Common myeloid progenitor, CD34-positive (primary cell): ENCODE data around the gene SLC38A8.

Source experiments
- CTCF ChIA-PET: fragments of 350-600 bp; sonication (Branson Sonifier 250); formaldehyde crosslinking; loops from one replicate; lab custom pipeline; 2021; ENCODE audit warnings: antibody characterized with exemption; lab: Charles Lee
- POLR2A ChIA-PET: fragments of 350-600 bp; sonication (Branson Sonifier 250); formaldehyde crosslinking; loops from one replicate; lab custom pipeline; 2021; ENCODE audit warnings: antibody characterized with exemption; lab: Charles Lee
- DNase-seq, 3 donors: peaks; one replicate each; pipeline versions ENCODE4 v3.0.0 to v3.0.0-alpha.2; 2013
- H3K27ac ChIP-seq, 2 experiments: 1 replicate in 1 of 2; 2 replicates in 1 of 2; pipeline ENCODE4 v1.7.0; 2013; ENCODE audit warnings: inconsistent platforms in 2 of 2, low read length in 2 of 2, mild to moderate bottlenecking in 2 of 2, low read depth in 1 of 2, moderate library complexity in 1 of 2; ENCODE audit not compliant: severe bottlenecking in 2 of 2, insufficient read depth in 1 of 2, poor library complexity in 1 of 2
- H3K27me3 ChIP-seq, 5 experiments: replicated peaks in 2 of 5; 1 replicate in 3 of 5; 2 replicates in 2 of 5; pipeline versions ENCODE4 v1.6.1 to v1.7.0; 2013; ENCODE audit warnings: low read length in 4 of 5, mild to moderate bottlenecking in 2 of 5, moderate library complexity in 2 of 5, inconsistent platforms in 1 of 5; ENCODE audit not compliant: insufficient read depth in 5 of 5, control insufficient read depth in 4 of 5
- H3K36me3 ChIP-seq, 4 experiments: 1 replicate in 2 of 4; 2 replicates in 2 of 4; pipeline versions ENCODE4 v1.6.1 to v1.7.0; 2013; ENCODE audit warnings: low read length in 3 of 4, control low read depth in 1 of 4, mild to moderate bottlenecking in 1 of 4; ENCODE audit not compliant: control insufficient read depth in 4 of 4, insufficient read depth in 4 of 4
- H3K4me1 ChIP-seq, 4 experiments: 1 replicate in 3 of 4; 2 replicates in 1 of 4; pipeline versions ENCODE4 v1.6.1 to v1.7.1; 2013; ENCODE audit warnings: low read length in 3 of 4, mild to moderate bottlenecking in 3 of 4, control low read depth in 1 of 4, inconsistent platforms in 1 of 4, moderate library complexity in 1 of 4; ENCODE audit not compliant: control insufficient read depth in 4 of 4, insufficient read depth in 4 of 4; ENCODE audit errors: control extremely low read depth in 1 of 4
- H3K4me3 ChIP-seq, 7 experiments: 1 replicate in 4 of 7; 2 replicates in 3 of 7; pipeline versions ENCODE4 v1.5.1 to v1.7.0; 2013; ENCODE audit warnings: mild to moderate bottlenecking in 7 of 7, low read length in 6 of 7, moderate library complexity in 6 of 7, inconsistent platforms in 2 of 7, low read depth in 2 of 7, control low read depth in 1 of 7; ENCODE audit not compliant: insufficient read depth in 4 of 7, control insufficient read depth in 1 of 7; ENCODE audit errors: extremely low read depth in 1 of 7
- H3K9me3 ChIP-seq, 5 experiments: 1 replicate in 4 of 5; 2 replicates in 1 of 5; pipeline versions ENCODE4 v1.6.1 to v1.7.1; 2013; ENCODE audit warnings: low read length in 4 of 5, mild to moderate bottlenecking in 2 of 5, inconsistent platforms in 1 of 5, low read depth in 1 of 5, moderate library complexity in 1 of 5; ENCODE audit not compliant: control insufficient read depth in 4 of 5, insufficient read depth in 2 of 5; ENCODE audit errors: control extremely low read depth in 1 of 5
- WGBS: methylation state at CpG from one replicate; pipeline ENCODE4 v1.1.5; 2013; ENCODE audit not compliant: insufficient coverage; 5-methylcytosine and 5-hydroxymethylcytosine counted together

SLC38A8 gene

DNA sequence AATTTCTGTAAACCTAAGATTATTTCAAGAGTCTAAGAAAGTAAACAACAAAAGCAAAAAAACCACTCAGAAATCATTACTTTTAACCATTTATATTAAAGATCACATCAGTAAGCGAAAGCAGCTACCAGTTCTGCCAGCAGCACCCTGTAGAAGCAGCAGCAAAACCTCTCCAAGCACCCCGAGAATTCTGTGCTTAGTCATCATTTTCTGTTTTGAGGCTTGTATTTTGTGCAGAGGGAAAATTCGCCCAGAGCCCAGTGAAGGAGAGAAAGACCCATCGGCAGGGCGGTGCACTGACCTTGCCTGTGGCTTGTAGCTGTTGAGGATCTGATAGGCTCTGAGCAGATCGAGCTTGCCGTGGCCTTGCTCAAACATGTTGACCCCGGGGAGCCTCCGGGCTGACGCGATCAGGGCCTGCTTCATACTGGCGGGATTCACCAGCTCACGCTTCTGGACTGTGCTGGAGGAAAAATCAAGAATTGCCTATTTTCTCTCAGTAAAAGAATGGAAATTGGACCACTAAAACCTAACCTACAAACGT lies 38.9 kb upstream of the SLC38A8 start:
- Histone ChIP-seq H3K4me3 (no peak overlapping the region), H3K4me1 (peaks cover 8 to 19% (median 16%) of the 10 kb centered on the region in 4 experiments), H3K27me3 (peaks cover 0 to 14% (median 4%) of the 10 kb centered on the region in 5 experiments), H3K27ac (no peak overlapping the region), H3K36me3 (peaks cover 16 to 82% (median 52%) of the 10 kb centered on the region in 4 experiments), H3K9me3 (no peaks in the 10 kb centered on the region)
- no peak for DNase-seq
- 94% methylated on average over 12 of the region's 14 CpGs for WGBS
- ChIA-PET POLR2A (no interaction called here), CTCF (interaction anchor here (1.2 to 2.3 kb wide), 4 partner anchors 17 to 106 kb away, joined by 3 to 7 read pairs (median 4); partner anchors contain the start of genes MBTPS1 and TAF1C)

DNA sequence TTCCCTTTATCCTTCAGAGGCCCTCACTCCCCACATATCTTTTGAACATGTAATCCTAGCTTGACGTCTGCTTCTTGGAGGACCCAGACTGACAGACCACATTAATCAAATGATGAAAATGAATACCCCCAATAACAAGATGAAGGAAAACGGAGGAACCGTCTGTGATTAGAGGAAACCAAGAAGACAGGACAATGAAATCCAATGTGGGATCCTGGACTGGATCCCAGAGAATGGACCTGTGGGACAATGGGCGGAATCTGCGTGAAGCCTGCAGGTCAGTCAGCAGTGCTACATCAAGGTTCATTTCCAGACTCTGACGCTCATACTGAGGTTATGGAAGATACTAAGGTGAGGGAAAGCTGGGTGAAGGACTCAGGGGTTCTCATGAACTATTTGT lies 38.2 kb upstream of the SLC38A8 start:
- Histone ChIP-seq H3K27ac (no peak overlapping the region), H3K27me3 (peaks cover 0 to 14% (median 4%) of the 10 kb centered on the region in 5 experiments), H3K4me3 (no peak overlapping the region), H3K4me1 (peaks cover 4 to 12% (median 9%) of the 10 kb centered on the region in 4 experiments), H3K36me3 (peaks cover 16 to 82% (median 47%) of the 10 kb centered on the region in 4 experiments), H3K9me3 (no peaks in the 10 kb centered on the region)
- no peak for DNase-seq
- WGBS = 100% methylated on average over 6 of the region's 6 CpGs
- CTCF ChIA-PET = interaction anchor here (1.2 to 2.3 kb wide), 4 partner anchors 17 to 106 kb away, joined by 3 to 7 read pairs (median 4); partner anchors contain the start of genes MBTPS1 and TAF1C
- POLR2A ChIA-PET = no interaction called here

DNA sequence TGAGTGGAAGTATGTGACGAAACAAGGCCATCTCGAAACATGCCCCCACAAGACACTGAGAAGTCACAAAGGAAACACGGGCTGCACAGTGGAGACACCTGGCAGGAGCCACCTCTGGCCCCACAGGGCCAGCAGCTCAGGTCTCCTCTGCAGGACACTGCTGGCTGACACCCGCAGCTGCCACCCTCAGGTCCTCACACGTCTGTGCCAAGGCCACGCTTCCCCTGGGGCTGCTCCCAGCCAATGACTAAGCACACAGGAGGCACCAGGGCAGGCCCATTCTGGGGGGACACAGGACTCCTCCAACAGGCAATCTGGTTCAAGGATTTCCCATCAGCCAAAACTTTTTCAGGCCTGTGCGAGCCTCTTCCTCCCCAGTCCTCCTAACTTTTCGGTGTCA lies 37.8 kb upstream of the SLC38A8 start:
- H3K27ac ChIP-seq = no peak overlapping the region
- no peak for DNase-seq
- 93% methylated on average over 6 of the region's 8 CpGs for WGBS
- peaks cover 0 to 14% (median 4%) of the 10 kb centered on the region in 5 experiments for H3K27me3 ChIP-seq
- H3K9me3 ChIP-seq = no peaks in the 10 kb centered on the region
- peaks cover 0 to 9% (median 8%) of the 10 kb centered on the region in 4 experiments for H3K4me1 ChIP-seq
- no peak overlapping the region for H3K4me3 ChIP-seq
- peaks cover 16 to 87% (median 51%) of the 10 kb centered on the region in 4 experiments for H3K36me3 ChIP-seq
- CTCF ChIA-PET = interaction anchor here (1.4 to 2.3 kb wide), 2 partner anchors 70 to 107 kb away, joined by 3 to 6 read pairs; partner anchors contain the start of gene TAF1C
- POLR2A ChIA-PET = no interaction called here

DNA sequence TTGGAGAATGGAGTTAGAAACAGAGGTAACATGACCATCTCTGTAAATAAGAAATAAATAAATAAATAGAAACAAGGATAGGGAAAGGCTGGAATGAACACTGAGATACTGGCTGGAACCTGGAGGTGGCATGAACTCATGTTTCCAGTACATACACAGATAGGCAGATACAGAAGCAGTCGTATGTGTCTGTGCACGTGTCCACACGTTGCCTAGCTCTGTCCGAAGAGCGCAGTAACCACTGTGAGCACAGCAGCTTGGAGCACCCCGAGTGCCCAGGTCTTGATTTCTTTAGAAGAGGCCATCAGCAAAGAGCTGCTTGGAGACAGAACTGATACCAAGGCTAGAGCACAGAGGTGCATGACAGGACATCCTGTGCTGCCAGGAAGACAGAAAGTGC lies 37.1 kb upstream of the SLC38A8 start:
- H3K27ac ChIP-seq = no peak overlapping the region
- DNase-seq = no peak
- H3K36me3 ChIP-seq = peaks cover 16 to 93% (median 57%) of the 10 kb centered on the region in 4 experiments
- no peak overlapping the region for H3K4me3 ChIP-seq
- WGBS = 100% methylated on average over 6 of the region's 6 CpGs
- no peaks in the 10 kb centered on the region for H3K9me3 ChIP-seq
- POLR2A ChIA-PET = no interaction called here
- peaks cover 0 to 2% (median 1%) of the 10 kb centered on the region in 4 experiments for H3K4me1 ChIP-seq
- CTCF ChIA-PET = interaction anchor here (2.3 kb wide), 1 partner anchor 107 kb away, joined by 6 read pairs; the partner anchor contains the start of gene TAF1C
- peaks cover 0 to 14% (median 4%) of the 10 kb centered on the region in 5 experiments for H3K27me3 ChIP-seq

DNA sequence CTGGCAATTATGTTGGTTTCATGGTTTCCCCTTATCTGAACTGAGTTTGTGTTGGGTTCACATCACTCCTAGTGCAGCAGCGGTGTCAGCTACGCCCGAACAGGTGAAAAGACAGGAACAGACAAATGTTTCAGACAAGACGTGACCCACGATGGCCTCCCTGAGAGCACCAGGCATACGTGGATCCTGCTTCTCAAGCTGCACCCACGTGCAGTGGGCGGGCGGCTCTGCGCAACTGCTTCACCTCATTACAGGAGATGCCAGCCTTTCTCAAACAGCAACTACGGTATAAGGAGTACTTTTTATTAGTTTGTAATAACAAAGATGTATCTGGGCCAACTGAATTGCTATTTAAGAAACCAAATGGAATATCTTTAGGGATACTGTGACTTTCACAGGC lies 32.8 kb upstream of the SLC38A8 start:
- Histone ChIP-seq H3K4me3 (no peak overlapping the region), H3K36me3 (peaks cover 10 to 88% (median 51%) of the 10 kb centered on the region in 4 experiments), H3K27ac (no peak overlapping the region), H3K27me3 (no peaks in the 10 kb centered on the region), H3K9me3 (no peaks in the 10 kb centered on the region), H3K4me1 (no peaks in the 10 kb centered on the region)
- POLR2A ChIA-PET = no interaction called here
- DNase-seq = no peak
- CTCF ChIA-PET = interaction anchor here (1.3 to 1.6 kb wide), 2 partner anchors 10 to 12 kb away, joined by 4 to 7 read pairs; no protein-coding TSS in a partner anchor
- 97% methylated on average over 10 of the region's 11 CpGs for WGBS

DNA sequence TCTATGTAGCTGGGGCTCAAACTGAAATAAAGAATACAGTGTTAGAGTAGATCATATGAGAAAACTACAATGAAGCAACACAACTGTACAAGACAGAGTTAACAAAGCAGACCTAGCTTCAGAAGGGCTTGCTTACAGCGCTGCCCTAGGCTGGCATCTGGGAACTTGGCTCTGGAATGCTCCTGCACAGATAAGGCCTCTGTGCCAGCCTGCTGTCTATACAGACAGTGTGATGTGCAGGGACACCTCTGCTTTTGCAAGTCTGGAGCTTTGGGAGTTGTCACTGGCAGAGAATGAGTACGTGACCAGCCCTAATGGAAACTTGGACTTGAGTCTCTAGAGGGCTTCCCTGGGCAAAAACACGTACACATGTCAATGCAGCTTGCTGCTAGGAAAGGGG lies 32.1 kb upstream of the SLC38A8 start:
- H3K4me1 ChIP-seq = no peaks in the 10 kb centered on the region
- WGBS = 100% methylated on average over 3 of the region's 3 CpGs
- CTCF ChIA-PET = interaction anchor here (1.3 to 1.6 kb wide), 2 partner anchors 9 to 11 kb away, joined by 4 to 7 read pairs; no protein-coding TSS in a partner anchor

DNA sequence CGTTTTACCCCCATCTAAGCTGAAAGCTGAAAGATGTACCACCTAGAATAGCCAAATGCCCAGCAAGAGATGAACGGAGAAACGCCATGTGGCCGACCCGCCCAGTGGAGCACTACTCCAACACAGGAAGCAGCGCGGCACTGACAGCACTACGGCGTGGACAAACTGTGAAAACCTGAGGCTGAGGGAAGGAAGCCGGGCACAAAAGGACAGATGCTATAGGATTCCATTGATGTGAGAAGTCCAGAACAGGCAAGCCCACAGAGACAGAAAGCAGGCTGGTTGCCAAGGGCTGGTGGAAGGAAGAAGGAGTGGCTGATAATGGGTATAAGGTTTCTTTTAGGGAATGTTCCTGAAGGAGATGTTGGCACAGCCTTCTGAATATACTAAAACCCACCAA lies 29.4 kb upstream of the SLC38A8 start:
- Histone ChIP-seq H3K9me3 (no peaks in the 10 kb centered on the region), H3K27me3 (no peaks in the 10 kb centered on the region), H3K4me3 (no peak overlapping the region), H3K27ac (no peak overlapping the region), H3K4me1 (no peaks in the 10 kb centered on the region), H3K36me3 (peaks cover 8 to 90% (median 63%) of the 10 kb centered on the region in 4 experiments)
- whole genome bisulfite sequencing = 97% methylated on average over 10 of the region's 10 CpGs
- ChIA-PET POLR2A (no interaction called here), CTCF (interaction anchor here (9.5 kb wide), 1 partner anchor 116 kb away, joined by 95 read pairs; the partner anchor contains the start of gene OSGIN1)
- DNase-seq = no peak

More for the DNA sequence above, 32.1 kb upstream of the SLC38A8 start:
- Histone ChIP-seq H3K27me3 (no peaks in the 10 kb centered on the region), H3K4me3 (no peak overlapping the region), H3K36me3 (peaks cover 6 to 87% (median 50%) of the 10 kb centered on the region in 4 experiments), H3K9me3 (no peaks in the 10 kb centered on the region), H3K27ac (no peak overlapping the region)
- POLR2A ChIA-PET = no interaction called here
- DNase-seq = no peak
